Measurements from ENCODE around the gene ANKMY1.
"Not testable (repeated sequence)": the region's sequence is repeated elsewhere in the genome, so short reads cannot be mapped to it uniquely, and the experiment has no call there.

Gene ANKMY1

DNA sequence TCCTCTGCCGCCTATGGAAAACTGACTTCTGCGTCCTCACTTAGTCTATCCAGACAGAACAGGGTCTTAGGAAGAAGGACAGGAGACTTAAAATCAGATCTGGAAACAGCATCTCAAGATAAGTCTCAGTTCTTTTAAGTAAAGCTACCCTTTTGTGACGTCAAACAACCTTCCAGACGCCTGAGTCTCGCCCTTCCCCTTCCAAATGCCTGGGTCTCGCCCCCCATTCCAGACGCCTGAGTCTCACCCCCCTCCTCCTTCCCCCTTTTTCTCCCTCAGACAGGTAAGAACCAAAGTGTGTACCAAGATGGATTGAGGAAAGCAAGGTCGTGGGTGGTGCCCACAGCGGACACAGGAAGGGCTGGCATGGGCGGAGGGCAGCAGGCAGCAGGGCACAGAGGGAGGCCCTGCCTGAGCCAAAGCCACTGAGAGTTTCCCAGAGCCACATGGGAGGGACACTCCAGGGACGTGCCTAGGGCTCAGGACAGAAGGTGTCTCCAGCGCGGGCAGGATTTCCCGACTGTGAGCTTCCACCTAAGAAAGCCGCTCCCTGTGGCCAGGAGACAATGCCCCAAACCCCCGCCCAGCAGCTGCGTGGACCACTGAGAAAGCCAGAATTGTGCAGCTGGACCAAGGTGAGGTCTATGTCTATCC lies 51.3 kb downstream of the ANKMY1 start:
- DNase-seq, result no peak

DNA sequence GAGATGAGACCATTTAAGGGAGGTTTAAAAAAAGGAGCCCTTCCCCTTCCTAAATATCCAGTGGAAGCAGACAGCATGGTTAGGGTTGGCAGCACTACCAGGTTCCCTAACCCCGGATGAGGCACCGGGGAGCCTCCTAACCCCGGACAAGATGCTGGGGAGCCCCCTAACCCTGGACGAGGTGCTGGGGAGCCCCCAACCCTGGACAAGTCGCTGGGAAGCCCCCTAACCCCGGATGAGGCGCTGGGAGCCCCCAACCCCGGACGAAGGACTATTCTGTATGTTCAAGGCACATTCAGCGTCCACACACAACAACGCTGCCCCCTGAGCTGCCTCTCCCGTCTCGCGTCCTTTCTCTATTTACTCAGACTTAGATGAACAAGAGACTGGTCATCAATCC lies 51.9 kb downstream of the ANKMY1 start:
- DNase-seq, result no peak

DNA sequence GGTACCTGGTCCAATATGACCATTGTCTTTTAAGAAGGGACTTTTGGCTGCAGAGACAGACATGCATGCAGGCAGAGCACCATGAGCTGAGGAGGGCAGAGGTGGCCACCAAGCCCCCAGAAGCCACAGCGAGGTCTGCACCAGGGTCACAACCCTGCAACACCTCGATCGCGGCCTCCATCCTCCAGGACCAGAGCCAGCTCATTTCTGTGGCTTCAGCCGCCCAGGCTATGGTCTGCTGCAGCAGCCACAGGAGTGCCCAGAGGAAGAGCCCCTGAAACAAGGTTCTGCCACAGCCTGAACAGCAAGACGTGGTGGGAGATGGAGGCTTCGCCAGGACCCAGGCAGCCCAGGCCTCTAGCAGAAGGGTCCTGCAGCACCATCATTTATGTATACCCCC lies 53.9 kb downstream of the ANKMY1 start:
- DNase-seq, result no peak

DNA sequence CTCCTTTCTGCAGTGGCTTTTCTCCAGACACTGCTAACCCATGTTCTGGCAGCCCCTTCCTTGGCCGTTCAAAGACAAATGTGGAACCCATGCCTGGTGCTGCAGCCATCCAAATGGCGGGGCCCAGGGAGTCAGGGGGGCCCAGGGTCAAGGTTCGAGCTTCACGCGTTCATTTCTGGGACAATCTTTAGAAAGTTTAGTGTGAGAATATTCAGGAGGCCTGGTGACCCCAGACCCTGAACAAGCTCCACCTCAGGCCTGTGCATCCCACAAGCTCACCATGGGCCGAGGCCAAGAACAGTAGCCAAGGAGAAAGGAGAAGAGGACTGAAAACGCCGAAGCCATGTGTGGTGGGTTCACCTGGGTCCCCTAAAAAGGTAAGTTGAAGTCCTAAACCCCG lies 54.4 kb downstream of the ANKMY1 start:
- DNase-seq, result no peak

DNA sequence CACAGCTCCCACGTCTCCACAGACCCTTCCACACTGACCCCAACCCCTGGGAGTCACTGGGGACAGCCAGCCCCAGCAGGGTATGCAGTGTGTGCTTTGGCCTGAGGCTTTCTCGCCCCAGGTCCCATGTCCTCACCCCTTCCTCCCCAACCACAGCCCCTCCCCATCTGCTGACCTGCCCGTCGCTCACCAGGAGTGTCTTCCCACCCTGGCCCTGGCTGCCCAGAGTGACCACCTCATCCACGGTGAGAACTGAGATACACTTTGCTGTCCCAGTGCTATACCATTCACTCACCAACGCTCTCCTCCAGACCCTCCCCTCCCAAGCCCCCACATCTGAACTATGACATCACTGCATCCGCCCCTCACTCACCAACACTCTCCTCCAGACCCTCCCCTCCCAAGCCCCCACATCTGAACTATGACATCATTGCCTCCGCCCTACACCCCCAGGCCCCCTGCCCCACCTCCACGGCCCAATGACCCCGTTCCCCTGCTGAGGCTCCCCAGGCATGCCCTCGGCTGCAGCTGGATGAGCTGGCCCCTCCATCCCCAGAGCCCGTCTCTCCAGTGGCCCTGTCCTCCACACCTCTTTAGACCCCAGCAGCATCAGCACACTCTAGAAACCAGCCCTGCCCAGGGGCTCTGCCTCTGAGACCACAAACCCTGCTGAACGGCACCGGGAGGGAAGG lies 55.2 kb downstream of the ANKMY1 start:
- DNase-seq, result no peak

DNA sequence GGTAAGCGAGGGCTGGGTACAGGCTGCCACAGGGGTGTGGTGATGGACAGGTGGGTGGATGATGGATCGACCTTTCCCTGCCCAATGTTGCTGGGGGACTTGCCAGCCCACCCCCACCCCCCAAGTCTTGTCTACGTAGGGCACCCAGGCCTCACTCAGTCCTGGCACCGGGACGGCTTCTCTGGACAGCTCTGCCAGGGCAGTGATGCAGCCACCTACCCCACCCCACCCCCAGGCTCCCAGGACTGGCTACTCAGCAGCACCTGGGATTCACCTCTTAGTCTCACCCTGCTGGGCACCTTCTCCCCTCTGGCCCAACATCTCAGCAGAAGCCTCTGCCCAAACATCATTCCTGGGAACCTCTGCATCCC lies 55.7 kb downstream of the ANKMY1 start:
- DNase-seq, result no peak

DNA sequence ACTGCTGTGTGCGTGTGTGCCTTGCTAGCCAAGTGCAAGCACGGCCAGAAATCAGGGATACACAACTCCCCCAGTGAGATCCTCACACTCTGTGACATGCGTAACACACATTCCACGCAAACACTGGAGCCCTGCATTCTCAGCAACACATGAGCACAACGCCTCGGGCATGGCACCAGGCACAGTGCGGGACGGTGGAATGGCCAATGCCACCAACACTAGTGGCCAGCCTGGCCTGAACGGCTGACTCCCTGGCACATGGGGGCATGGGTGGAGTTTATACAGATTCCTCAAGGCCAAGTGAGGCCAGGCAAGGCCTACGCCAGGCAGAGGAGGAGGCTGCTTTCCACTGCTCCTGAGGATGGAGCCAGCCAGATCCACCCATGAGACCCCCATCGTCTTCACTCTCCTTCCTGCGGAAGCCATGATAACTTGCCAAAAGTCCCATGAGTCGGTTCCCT lies 56.2 kb downstream of the ANKMY1 start:
- DNase-seq, result no peak

DNA sequence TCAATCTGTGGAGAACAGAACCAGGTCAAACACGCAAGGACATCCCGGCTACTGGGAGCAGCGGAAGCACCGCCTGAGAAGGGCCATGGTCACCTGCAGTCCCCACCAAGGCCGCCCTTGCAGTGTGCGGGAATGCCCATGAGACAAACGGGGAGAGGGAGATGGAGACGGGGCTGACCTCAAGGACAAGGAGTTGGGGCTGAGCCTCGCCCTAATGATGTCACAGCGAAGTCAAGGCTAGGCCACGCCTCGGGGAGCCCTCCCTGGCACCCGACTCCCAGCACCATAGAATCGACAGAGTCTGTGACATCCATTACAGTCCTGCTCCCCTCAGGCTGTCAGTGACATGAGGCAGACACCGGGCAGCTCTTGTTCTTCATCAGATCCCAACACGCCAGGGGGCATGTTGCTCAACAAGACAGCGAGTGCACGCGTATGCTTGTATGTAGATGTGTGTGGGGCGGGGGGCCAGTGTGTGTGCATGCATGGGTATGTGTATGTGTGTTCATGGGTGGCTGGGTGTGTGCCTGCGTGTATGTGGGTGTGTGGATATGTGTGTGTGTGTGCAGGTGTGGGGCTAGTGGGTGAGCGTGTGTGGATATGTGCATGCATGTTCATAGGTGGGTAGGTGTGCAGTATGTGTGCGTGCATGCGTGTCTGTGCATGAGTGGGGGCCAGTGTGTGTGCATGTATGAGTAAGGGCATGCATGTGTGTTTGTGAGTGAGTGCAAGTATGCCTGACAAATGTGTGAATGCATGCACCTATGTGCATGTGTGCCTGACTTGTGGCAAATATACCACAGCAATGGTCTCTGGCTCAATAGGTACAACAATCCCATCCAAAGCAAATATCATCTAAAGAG lies 57.0 kb downstream of the ANKMY1 start:
- no peak for DNase-seq

DNA sequence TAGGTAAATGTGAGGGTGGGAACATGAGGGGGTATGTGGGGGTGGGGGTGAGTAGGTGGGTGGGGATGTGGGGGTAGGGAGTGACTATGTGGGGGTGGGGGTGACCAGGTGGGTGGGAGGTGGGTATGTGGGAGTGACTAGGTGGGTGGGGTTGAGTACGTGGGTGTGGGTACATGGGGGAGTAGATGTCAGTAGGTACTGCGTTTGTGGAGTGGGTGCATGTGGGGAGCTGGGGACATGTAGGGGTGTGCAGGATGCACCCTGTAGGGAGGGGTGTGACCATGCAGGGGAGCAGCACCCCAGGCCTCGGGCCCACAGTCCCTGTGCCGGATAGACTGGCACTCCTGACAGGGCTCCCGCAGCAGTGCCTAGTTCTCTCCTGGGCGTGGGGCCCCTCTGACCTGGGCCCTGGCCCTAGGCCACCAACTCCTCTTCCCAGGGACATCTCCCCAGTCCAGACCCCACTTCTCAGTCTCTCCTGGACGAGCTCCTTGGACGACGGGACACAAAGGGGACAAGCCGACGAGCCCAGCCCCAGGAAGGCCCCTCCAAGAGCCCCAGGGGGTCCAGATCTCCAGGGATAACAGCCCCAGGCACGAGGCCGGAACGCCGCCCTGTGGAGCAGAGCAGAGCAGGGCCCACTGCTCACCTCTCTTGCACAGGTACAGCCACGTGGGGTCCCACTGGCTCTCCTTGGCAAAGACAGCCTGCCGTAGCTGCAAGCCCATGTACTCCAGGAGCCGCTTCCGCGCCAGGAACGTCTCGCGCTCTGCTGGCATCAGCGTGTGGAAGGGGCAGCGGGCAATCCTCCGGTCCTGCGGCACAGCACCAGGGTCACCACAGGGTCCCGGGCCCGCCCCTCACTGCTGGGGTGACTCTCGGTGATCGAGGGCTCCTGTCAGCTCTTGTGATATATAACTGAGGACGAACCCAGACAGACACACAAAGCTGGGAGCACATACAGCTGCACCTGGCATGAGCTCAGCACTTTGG lies 58.2 kb downstream of the ANKMY1 start:
- DNase-seq, result no peak

DNA sequence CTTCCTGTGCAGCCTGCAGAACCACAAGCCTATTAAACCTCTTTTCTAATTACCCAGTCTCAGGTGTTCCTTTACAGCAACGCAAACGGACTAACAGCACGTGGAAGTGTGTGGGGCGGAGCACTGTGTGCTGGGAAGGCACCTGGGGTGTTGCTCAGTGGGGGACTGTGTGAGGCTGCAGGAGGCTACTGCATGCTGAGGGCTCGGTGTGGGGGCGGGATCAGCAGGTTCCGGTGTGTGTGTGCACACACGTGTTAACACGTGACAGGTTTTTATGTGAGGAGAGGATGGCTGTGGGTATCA lies 58.9 kb downstream of the ANKMY1 start:
- no peak for DNase-seq

DNA sequence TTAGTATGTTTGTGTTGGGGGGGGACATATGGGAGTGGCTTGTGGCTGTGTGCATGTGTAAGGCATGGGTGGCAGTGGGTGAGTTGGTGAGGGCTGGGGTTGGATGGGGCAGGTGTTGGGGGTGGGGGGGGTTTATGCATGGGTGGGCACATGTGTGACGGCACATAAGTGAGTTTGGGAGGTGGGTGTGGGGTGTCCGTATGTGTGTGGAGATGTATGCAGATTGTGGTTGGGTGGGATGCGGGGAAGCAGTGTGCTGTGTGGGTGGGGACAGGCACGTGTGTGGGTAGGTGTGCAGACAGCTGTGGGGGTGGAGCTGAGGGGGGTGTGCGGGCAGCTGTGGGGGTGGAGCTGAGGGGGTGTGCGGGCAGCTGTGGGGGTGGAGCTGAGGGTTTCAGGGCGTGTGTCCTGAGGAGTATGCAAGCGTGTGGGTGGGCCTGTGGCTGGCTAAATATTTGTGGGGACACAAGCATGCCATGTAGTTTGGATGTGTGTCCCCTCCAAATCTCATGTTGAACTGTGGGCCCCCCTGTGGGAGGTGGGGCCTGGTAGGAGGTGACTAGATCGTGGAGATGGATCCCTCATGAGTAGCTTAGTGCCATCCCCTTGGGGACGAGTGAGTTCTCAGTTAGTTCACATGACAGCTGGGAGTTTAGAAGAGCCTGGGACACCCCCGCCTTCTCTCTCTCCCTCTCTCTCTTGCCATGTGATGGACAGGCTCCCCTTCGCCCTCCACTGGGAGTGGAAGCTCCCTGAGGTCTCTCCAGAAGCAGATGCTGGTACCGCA lies 59.4 kb downstream of the ANKMY1 start:
- DNase-seq, result no peak

DNA sequence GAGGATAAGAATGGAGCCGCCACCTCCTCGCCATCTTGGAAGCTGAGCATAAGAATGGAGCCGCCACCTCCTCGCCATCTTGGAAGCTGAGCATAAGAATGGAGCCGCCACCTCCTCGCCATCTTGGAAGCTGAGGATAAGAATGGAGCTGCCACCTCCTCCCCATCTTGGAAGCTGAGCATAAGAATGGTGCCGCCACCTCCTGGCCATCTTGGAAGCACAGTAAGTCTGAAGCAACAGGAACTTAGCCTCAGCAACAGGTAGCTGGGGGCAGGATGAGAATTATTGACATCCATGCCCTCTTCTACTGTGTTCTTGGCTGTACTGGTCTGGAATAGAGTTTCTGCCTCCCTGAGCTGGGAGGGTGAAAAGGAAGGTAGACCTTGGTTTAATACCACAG lies 60.7 kb downstream of the ANKMY1 start:
- not testable (repeated sequence) for DNase-seq

DNA sequence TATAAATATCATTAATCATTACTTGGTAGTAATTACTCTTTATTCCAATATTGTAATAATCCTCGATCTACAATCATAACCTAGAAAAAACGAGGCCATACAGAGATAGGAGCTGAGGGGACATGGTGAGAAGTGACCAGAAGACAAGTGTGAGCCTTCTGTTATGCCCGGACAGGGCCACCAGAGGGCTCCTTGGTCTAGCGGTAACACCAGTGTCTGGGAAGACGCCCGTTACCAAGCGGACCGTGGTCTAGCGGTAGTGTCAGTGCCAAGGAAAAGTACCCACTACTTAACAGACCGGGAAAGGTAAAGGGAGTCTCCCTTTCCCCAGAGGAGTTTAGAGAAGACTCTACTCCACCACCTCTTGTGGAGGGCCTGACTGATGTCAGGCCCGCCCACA lies 62.8 kb downstream of the ANKMY1 start:
- peak in 3 of 56 donors; percentile 7 to 21 (median 15) for DNase-seq

DNA sequence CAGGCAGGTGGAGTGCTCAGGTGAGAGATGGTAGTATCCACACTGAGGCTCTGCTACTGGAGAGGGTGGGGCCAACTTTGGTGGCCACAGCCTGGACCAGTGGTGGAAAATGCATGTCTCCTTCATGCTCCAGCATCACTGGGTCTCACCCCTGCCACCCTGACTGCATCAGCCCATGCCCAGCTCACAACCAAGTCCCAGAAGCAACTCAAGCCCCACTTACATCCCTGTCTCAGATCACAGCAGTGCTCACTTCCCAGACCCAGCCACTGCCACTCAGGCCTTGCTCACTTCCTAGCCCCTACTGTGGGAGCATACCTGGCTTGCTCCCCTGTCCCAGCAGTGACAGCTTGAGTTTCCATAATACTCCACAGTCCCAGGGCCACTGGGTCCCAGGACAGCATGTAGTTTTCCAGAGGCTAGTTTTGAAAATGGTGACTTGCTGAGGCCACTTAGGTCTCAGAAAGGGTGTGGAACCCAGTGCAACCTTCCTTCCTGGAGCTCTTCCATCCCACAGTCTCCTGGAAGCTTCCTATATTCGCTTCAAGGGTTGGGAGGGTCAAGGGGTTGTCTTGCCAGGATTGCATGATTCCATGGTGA lies 63.5 kb downstream of the ANKMY1 start:
- no peak for DNase-seq

DNA sequence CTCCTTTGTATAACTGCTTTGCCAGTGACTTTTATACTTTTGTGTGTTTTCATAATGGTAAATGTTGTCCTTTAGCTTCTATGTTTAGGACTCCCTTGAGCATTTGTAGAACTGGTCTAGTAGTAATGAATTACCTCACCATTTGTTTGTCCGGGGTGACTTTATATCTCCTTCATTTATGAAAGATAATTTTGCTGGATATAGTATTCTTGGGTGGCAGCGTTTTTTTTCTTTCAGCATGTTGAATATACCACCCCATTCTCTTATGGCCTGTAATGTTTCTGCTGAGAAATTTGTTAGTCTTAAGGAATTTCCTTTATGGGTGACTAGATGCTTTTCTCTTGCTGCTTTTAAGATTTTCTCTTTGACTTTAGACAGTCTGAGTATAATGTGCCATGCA lies 66.3 kb downstream of the ANKMY1 start:
- DNase-seq, result no peak

DNA sequence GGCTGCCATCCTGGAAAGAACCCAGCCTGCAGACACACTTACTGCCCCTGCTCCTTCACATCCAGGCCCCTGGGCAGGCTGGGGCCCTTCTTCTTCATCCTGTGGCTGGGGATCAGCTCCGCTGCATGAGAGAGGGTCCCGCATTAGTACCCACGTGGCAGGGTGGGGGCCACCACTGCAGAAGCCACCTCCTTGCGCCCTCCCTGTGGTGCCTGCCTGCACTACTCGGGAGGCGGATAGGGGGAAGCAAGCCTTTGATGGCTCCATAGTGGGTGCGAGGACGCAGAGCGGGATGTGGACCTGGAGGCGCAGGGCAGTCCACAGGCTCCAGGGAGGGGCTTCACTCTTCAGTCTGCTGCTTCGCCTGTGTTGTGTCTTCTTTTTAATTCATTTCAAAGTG lies 75.6 kb downstream of the ANKMY1 start:
- DNase-seq, result no peak

DNA sequence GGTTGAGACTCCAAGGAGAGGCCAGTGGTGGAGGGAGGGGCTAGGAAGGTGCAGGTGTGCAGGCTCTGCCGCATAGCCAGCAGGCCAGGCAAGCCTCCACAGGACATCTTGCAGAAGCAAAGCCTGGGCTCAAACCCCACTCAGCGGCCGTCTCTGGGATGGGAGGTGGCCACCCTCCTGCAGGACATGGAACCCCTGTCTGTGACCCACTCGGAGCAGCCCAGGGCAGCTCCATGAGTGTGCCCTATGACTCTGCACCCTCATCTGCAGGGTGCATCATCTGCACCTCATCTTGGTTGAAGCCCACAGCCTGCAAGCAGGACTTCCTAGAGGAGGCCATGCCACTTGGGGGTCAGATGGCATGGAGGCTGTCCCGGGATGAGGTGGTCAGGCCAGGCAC lies 76.1 kb downstream of the ANKMY1 start:
- no peak for DNase-seq

DNA sequence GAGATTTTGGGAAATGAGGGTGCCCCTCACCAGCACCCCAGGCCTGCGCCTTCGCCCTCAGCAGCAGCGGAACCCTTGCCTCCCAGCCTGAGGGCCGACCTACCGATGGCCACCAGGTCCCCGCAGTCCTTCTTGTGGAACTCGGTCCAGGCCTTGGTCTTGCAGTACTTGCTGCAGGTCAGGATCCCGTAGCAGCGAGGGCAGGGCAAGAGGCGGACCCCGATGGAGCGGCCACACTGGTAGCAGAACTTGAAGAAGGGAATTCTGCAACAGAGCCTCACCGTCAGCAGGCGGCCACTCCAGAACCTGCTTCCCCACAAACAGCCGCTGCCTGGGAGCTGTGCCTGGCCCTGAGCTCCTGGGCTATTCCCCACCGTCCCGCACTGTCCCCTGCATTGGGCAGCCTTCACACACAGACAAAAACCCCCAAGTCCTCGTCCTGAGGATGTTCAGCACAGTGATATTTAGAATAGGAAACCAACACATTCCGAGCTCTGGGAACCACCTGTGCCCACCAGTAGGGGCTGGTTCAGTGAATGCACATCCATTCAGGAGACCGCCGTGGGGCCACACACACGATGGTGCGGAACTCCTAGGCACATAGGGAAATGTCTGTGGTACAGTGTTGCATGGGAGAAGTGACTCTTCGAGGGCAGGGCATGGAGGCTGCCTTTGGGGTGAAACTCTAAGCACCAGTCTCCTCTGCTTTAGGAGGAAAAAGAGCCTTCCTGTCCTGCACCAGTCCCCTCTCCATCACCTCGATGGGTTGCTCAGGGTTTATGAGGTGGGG lies 76.8 kb downstream of the ANKMY1 start:
- no peak for DNase-seq

DNA sequence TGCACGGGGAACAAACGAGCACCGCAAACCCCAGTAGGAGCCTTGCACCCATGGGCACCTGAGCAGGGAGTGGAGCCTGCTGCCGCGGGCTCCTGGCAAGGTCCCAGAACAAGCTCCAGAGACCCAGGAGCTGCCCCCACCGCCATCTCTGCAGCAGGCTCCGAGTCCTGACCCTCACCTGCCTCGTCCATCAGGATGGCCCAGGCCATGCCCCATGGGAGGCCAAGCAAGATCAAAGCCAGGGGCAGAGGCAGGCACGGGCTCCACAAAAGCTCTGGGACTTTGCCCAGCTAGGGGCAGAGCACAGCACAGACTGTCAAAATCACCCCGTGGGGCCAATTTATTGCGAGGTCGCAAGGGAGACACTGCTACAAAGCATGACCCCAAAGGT lies 78.7 kb downstream of the ANKMY1 start:
- DNase-seq, result no peak

Measured in amygdala (tissue), 56 donors.